CD8-positive, alpha-beta memory T cell (primary cell): ENCODE results near the gene RIOK1. TPM values are rescaled to one million over a fixed set of nuclear protein-coding genes. Genes with fewer than 3 reads are reported as not detected.

Experiments used
- CTCF ChIA-PET: fragments of 350-600 bp; sonication (Branson Sonifier 250); formaldehyde crosslinking; loops from one replicate; lab custom pipeline; 2021; ENCODE audit warnings: antibody characterized with exemption; lab: Charles Lee
- POLR2A ChIA-PET: fragments of 350-600 bp; sonication (Branson Sonifier 250); formaldehyde crosslinking; loops from one replicate; lab custom pipeline; 2021; ENCODE audit warnings: antibody characterized with exemption; lab: Charles Lee
- DNase-seq, 5 donors: peaks; one replicate each; pipeline versions ENCODE4 v3.0.0 to v3.0.0-alpha.2; 2020 to 2022; ENCODE audit warnings: mixed read lengths in 1 of 5
- H3K27ac ChIP-seq: one replicate; pipeline ENCODE4 v1.7.0; 2013; ENCODE audit warnings: low read depth, mild to moderate bottlenecking, low read length, moderate library complexity
- H3K27me3 ChIP-seq: 2 replicates; pipeline ENCODE4 v1.7.0; 2013; ENCODE audit warnings: low read length, mild to moderate bottlenecking; ENCODE audit not compliant: insufficient read depth, poor library complexity, severe bottlenecking
- H3K36me3 ChIP-seq: 2 replicates; pipeline ENCODE4 v1.7.0; 2013; ENCODE audit warnings: mild to moderate bottlenecking, low read length, moderate library complexity; ENCODE audit not compliant: insufficient read depth
- H3K4me1 ChIP-seq: 2 replicates; pipeline ENCODE4 v1.7.0; 2013; ENCODE audit warnings: mild to moderate bottlenecking, low read length, moderate library complexity; ENCODE audit not compliant: insufficient read depth
- H3K4me3 ChIP-seq: 2 replicates; pipeline ENCODE4 v1.7.0; 2013; ENCODE audit warnings: mild to moderate bottlenecking, low read length
- H3K9me3 ChIP-seq: 2 replicates; pipeline ENCODE4 v1.7.0; 2013; ENCODE audit warnings: mild to moderate bottlenecking, low read length
- H3K27ac Mint-ChIP-seq, 8 donors: one replicate each; pipeline ENCODE4 v1.8.0; 2020 to 2021; ENCODE audit warnings: mixed read lengths in 8 of 8, mild to moderate bottlenecking in 6 of 8, inconsistent platforms in 3 of 8, moderate library complexity in 3 of 8
- H3K27me3 Mint-ChIP-seq, 2 donors: one replicate each; pipeline ENCODE4 v1.8.0; 2020 to 2021; ENCODE audit warnings: mixed read lengths in 2 of 2, mild to moderate bottlenecking in 1 of 2, moderate library complexity in 1 of 2
- H3K36me3 Mint-ChIP-seq, 3 donors: one replicate each; pipeline ENCODE4 v1.8.0; 2020 to 2021; ENCODE audit warnings: mixed read lengths in 3 of 3, inconsistent platforms in 1 of 3, mild to moderate bottlenecking in 1 of 3
- H3K4me1 Mint-ChIP-seq, 3 donors: one replicate each; pipeline ENCODE4 v1.8.0; 2020 to 2021; ENCODE audit warnings: mixed read lengths in 3 of 3, inconsistent platforms in 1 of 3, mild to moderate bottlenecking in 1 of 3
- H3K4me3 Mint-ChIP-seq, 7 donors: one replicate each; pipeline ENCODE4 v1.8.0; 2020 to 2021; ENCODE audit warnings: mixed read lengths in 7 of 7, mild to moderate bottlenecking in 6 of 7, moderate library complexity in 4 of 7, inconsistent platforms in 2 of 7
- H3K9me3 Mint-ChIP-seq, 5 donors: one replicate each; pipeline ENCODE4 v1.8.0; 2020 to 2022; ENCODE audit warnings: mixed read lengths in 5 of 5, mild to moderate bottlenecking in 3 of 5, moderate library complexity in 2 of 5, inconsistent platforms in 1 of 5
- polyA plus RNA-seq: library from polyadenylated mRNA; unstranded; fragments of 300-500 nt; fragmentation: Illumina TruSeq; gene quantifications from one replicate; pipeline ENCODE4 v1.2.3, GENCODE V29; 2021
- total RNA-seq, 2 experiments: library from RNA; stranded (reverse); gene quantifications; one replicate each; pipeline ENCODE4 v1.2.3, GENCODE V29; 2021

The RIOK1 gene
- total and polyA plus RNA-seq, 3 experiments from 2014 or later = 23.7 to 63.8 (median 59.4) TPM

DNA sequence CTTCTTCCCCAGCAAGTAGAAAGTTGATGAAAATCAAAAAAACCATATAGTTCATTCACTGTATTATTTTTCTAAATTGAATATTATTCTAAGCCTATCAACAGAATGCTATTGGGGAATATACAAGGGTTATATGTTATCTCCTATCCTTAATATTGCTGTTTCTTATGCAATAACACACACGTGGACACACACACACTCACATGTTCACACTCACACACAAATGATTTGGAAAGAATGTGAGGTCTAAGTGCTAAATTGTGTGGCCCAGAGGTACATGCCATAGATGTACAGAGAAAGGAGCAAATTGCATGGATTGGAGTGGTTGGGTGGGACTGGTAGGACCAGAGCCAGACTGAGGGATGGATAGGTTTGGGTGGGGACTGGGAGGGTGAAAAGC, 45.1 kb downstream of the RIOK1 start:
- H3K4me3 ChIP-seq = no peak overlapping the region
- no peaks in the 10 kb centered on the region for H3K9me3 ChIP-seq
- Mint-ChIP-seq H3K27ac (no peak overlapping the region), H3K27me3 (peaks cover 5 to 32% of the 10 kb centered on the region in 2 donors), H3K4me1 (peaks cover 11 to 16% (median 13%) of the 10 kb centered on the region in 3 donors), H3K9me3 (peaks cover 4 to 11% (median 5%) of the 10 kb centered on the region in 5 donors), H3K36me3 (peaks cover 0 to 13% (median 3%) of the 10 kb centered on the region in 3 donors), H3K4me3 (no peak overlapping the region)
- DNase-seq = no peak
- H3K27ac ChIP-seq = no peak overlapping the region
- no peaks in the 10 kb centered on the region for H3K27me3 ChIP-seq
- no peaks in the 10 kb centered on the region for H3K36me3 ChIP-seq
- CTCF ChIA-PET = no interaction called here
- H3K4me1 ChIP-seq = peaks cover 4% of the 10 kb centered on the region
- POLR2A ChIA-PET = no interaction called here

DNA sequence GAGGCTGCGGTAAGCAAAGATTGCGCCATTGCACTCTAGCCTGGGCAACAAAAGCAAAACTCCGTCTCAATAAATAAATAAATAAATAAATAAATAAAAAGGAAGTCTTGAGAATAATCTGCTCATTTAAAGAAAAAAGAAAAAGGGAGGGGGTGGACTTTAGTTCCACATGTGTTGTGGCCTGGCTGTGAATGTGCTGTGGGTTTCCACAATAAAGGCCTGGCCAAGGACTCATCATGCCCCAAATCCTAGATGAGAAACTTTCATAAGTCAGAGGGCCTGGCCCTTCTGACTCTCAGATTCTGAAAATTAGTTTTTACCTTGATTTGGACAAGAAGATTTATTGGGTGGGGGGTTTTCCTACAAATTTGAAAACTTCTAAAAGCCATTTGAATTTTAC, 48.4 kb downstream of the RIOK1 start:
- no peak overlapping the region for H3K27ac ChIP-seq
- H3K27me3 ChIP-seq = no peaks in the 10 kb centered on the region
- H3K4me3 ChIP-seq = no peak overlapping the region
- Mint-ChIP-seq H3K36me3 (peaks cover 0 to 13% (median 3%) of the 10 kb centered on the region in 3 donors), H3K4me3 (no peak overlapping the region), H3K9me3 (peaks cover 4 to 11% (median 5%) of the 10 kb centered on the region in 5 donors), H3K27me3 (peaks cover 2 to 15% of the 10 kb centered on the region in 2 donors), H3K27ac (no peak overlapping the region), H3K4me1 (peaks cover 20 to 28% (median 23%) of the 10 kb centered on the region in 3 donors)
- peaks cover 4% of the 10 kb centered on the region for H3K4me1 ChIP-seq
- no peak for DNase-seq
- ChIA-PET POLR2A (no interaction called here), CTCF (no interaction called here)
- no peaks in the 10 kb centered on the region for H3K9me3 ChIP-seq
- H3K36me3 ChIP-seq = no peaks in the 10 kb centered on the region

DNA sequence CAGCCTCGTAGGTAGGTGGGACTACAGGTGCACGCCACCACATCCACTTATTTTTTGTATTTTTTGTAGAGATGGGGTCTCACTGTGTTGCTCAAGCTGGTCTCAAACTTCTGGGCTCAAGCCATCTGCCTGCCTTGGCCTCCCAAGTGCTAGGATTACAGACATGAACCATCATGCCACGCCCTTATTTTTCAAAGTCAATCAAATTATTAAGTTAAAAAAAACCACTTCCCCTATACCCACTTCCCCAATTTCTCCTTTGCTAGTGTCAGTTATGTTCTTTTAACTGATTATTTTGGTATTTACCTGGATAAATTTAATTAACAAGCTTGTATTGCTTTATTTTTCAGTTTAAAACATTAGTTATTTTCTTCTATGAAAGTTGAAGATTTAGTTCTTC, 49.6 kb downstream of the RIOK1 start:
- Histone ChIP-seq H3K27ac (no peak overlapping the region), H3K9me3 (no peaks in the 10 kb centered on the region), H3K27me3 (no peaks in the 10 kb centered on the region), H3K4me1 (peaks cover 4% of the 10 kb centered on the region), H3K36me3 (no peaks in the 10 kb centered on the region), H3K4me3 (no peak overlapping the region)
- peak overlapping the region in 1 of 8 donors; percentile 21 for H3K27ac Mint-ChIP-seq
- ChIA-PET POLR2A (interaction anchor here (0.6 kb wide), 1 partner anchor 330 kb away, joined by 3 read pairs; no protein-coding TSS in a partner anchor), CTCF (no interaction called here)
- peak overlapping the region in 5 of 7 donors; percentile 12 to 62 (median 43) for H3K4me3 Mint-ChIP-seq
- peaks cover 0 to 13% (median 3%) of the 10 kb centered on the region in 3 donors for H3K36me3 Mint-ChIP-seq
- DNase-seq = no peak
- peaks cover 20 to 28% (median 23%) of the 10 kb centered on the region in 3 donors for H3K4me1 Mint-ChIP-seq
- peaks cover 2 to 13% of the 10 kb centered on the region in 2 donors for H3K27me3 Mint-ChIP-seq
- H3K9me3 Mint-ChIP-seq = peaks cover 4 to 11% (median 5%) of the 10 kb centered on the region in 5 donors

DNA sequence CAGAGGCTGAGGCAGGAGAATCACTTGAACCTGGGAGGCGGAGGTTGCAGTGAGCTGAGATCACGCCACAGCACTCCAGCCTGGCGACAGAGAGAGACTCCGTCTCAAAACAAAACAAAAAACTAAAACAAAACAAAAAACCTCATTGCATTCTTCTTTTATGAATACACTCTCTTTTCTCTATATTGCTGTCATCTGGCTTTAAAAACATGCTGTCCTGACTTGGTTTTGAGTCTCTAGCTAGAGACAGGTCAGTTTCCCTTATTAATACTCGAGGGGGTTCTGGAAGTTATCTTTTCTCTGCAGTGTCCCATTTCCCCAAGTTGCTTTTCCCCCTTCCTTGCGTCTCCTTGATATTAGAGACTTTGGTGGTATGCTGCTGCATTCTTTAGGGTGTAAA, 50.9 kb downstream of the RIOK1 start:
- Histone ChIP-seq H3K27me3 (peaks cover 2% of the 10 kb centered on the region), H3K9me3 (no peaks in the 10 kb centered on the region), H3K4me3 (no peak overlapping the region), H3K4me1 (peaks cover 4% of the 10 kb centered on the region), H3K36me3 (no peaks in the 10 kb centered on the region), H3K27ac (no peak overlapping the region)
- no peak for DNase-seq
- peak overlapping the region in 1 of 7 donors; percentile 59 for H3K4me3 Mint-ChIP-seq
- peaks cover 20 to 28% (median 23%) of the 10 kb centered on the region in 3 donors for H3K4me1 Mint-ChIP-seq
- H3K27ac Mint-ChIP-seq = no peak overlapping the region
- peaks cover 3 to 7% (median 5%) of the 10 kb centered on the region in 5 donors for H3K9me3 Mint-ChIP-seq
- ChIA-PET CTCF (no interaction called here), POLR2A (no interaction called here)
- peaks cover 0 to 6% (median 3%) of the 10 kb centered on the region in 3 donors for H3K36me3 Mint-ChIP-seq
- H3K27me3 Mint-ChIP-seq = peaks cover 3 to 11% of the 10 kb centered on the region in 2 donors

DNA sequence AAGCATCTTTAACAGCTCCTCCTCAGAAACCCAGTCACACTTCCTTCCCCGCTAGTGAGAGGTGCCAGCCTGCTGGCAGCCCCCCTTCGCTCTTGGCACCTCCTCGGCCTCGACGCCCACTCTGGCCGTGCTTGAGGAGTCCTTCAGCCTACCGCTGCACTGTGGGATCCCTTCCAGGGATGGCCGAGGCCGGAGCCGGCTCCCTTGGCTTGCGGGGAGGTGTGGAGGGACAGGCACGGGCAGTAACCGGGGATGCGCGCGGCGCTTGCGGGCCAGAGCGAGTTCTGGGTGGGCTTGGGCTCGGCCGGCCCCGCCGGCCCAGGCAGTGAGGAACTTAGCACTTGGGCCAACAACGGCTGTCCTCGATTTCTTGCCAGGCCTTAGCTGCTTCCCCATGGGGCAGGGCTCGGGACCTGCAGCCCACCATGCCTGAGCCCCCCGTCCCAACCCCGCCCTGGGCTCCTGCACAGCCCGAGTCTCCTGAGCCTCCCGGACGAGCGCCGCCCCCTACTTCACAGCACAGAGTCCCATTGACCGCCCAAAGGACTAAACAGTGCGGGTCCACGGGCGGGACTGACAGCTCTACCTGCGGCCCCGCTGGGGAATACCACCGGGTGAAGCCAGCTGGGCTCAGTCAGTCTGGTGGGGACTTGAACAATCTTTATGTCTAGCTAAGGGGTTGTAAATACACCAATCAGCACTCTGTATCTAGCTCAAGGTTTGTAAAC, 51.6 kb downstream of the RIOK1 start:
- Histone ChIP-seq H3K27me3 (peaks cover 3% of the 10 kb centered on the region), H3K36me3 (no peaks in the 10 kb centered on the region), H3K4me3 (no peak overlapping the region), H3K27ac (no peak overlapping the region), H3K9me3 (no peaks in the 10 kb centered on the region), H3K4me1 (peaks cover 4% of the 10 kb centered on the region)
- Mint-ChIP-seq H3K36me3 (no peaks in the 10 kb centered on the region), H3K27me3 (peaks cover 4 to 11% of the 10 kb centered on the region in 2 donors), H3K4me1 (peaks cover 20 to 24% (median 23%) of the 10 kb centered on the region in 3 donors), H3K27ac (no peak overlapping the region), H3K9me3 (peaks cover 0 to 2% (median 0%) of the 10 kb centered on the region in 5 donors), H3K4me3 (no peak overlapping the region)
- ChIA-PET POLR2A (no interaction called here), CTCF (no interaction called here)
- DNase-seq = no peak

DNA sequence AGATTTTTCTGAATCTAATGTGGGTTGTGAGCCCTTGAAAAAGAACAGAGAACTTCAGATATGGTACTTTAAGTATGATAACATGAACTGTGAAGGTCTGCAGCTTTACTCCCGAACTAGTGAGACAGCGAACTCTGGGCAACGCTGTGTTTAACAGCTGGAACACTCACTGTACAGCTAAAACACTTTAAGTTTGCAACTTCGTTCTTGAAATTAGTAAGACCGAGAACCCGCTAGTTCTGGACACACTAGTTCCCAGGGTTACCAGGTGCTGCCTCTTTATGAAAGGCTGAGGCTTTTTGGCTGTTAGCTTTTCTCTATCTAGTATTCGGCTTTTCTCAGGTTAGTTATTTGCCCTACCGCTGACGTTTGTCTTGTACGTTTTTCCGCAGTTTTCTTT, 52.9 kb downstream of the RIOK1 start:
- Mint-ChIP-seq H3K9me3 (peaks cover 0 to 2% (median 0%) of the 10 kb centered on the region in 5 donors), H3K36me3 (no peaks in the 10 kb centered on the region), H3K4me1 (peaks cover 18 to 24% (median 23%) of the 10 kb centered on the region in 3 donors), H3K27ac (no peak overlapping the region), H3K27me3 (peaks cover 4 to 15% of the 10 kb centered on the region in 2 donors), H3K4me3 (no peak overlapping the region)
- Histone ChIP-seq H3K9me3 (no peaks in the 10 kb centered on the region), H3K36me3 (no peaks in the 10 kb centered on the region), H3K27ac (no peak overlapping the region), H3K27me3 (peaks cover 3% of the 10 kb centered on the region), H3K4me3 (no peak overlapping the region), H3K4me1 (peaks cover 4% of the 10 kb centered on the region)
- POLR2A ChIA-PET = no interaction called here
- CTCF ChIA-PET = no interaction called here
- DNase-seq = no peak

DNA sequence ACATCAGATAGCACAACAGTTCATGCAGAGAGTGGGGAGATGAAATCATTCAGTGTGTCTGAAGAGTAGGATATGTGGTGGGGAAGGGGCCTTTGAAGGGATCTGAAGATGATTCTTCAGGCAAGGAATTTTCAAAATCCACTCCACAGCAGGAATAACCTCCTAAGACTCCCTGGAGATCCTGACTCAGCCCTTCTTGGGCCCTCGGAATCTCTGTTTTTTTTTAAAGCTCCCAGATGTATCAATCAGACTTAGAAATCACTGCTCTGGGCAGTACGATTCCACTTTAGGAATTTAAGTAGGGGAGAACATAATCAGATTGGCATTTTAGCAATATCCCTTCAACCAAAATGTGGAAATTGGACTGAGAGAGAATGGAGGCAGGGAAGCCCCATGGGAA, 55.5 kb downstream of the RIOK1 start:
- Mint-ChIP-seq H3K27ac (no peak overlapping the region), H3K4me1 (peaks cover 4 to 8% (median 7%) of the 10 kb centered on the region in 3 donors), H3K36me3 (no peaks in the 10 kb centered on the region), H3K27me3 (peaks cover 9 to 15% of the 10 kb centered on the region in 2 donors), H3K9me3 (peaks cover 0 to 2% (median 0%) of the 10 kb centered on the region in 5 donors), H3K4me3 (no peak overlapping the region)
- Histone ChIP-seq H3K36me3 (no peaks in the 10 kb centered on the region), H3K9me3 (no peaks in the 10 kb centered on the region), H3K4me1 (no peaks in the 10 kb centered on the region), H3K27me3 (peaks cover 3% of the 10 kb centered on the region), H3K27ac (no peak overlapping the region), H3K4me3 (no peak overlapping the region)
- ChIA-PET POLR2A (no interaction called here), CTCF (no interaction called here)
- DNase-seq = no peak

DNA sequence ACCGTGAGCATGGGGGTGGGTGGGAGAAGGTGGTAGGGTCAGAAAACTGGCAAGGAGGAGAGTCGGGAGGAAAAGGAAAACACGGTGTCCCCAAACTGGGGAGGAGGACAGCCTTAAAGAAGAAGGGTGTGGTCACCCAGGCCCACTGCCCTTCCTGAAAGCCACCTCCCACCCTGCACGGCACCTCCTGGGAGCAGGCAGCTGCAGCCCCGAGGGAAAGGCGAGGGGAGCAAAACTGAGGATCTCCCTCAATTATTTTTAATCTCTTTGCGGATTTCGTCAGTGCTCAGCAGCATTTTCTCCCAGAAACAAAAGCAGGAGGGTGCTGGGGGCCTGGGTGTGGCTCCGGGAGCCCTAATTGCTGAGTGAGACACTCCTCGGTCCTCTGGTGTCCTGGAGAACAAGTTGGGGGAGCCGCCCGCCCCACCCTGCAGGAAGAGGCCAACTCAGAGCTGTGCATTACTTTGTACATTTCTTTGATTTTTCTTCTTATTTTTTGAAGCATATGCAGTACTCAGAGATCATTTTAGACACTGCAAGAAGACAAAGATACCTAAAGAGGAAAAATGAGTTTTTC, 56.4 kb downstream of the RIOK1 start:
- Mint-ChIP-seq H3K9me3 (peaks cover 0 to 2% (median 0%) of the 10 kb centered on the region in 5 donors), H3K36me3 (no peaks in the 10 kb centered on the region), H3K27ac (no peak overlapping the region), H3K4me3 (no peak overlapping the region), H3K4me1 (peaks cover 0 to under 1% (median 0%) of the 10 kb centered on the region in 3 donors), H3K27me3 (peaks cover 9 to 18% of the 10 kb centered on the region in 2 donors)
- Histone ChIP-seq H3K27me3 (peaks cover 3% of the 10 kb centered on the region), H3K36me3 (no peaks in the 10 kb centered on the region), H3K27ac (no peak overlapping the region), H3K4me3 (no peak overlapping the region), H3K9me3 (no peaks in the 10 kb centered on the region), H3K4me1 (no peaks in the 10 kb centered on the region)
- CTCF ChIA-PET = no interaction called here
- POLR2A ChIA-PET = no interaction called here
- no peak for DNase-seq
